ENCODE data around the gene DIP2B. TPM values are rescaled to one million over a fixed set of nuclear protein-coding genes. Genes with fewer than 3 reads are reported as not detected.

The DIP2B gene
- total and polyA plus RNA-seq, 2 of the 13 experiments (the other 11 are each of a cell fraction or from before 2014, with no cell fraction given): 32.1 to 35.8 TPM

DNA sequence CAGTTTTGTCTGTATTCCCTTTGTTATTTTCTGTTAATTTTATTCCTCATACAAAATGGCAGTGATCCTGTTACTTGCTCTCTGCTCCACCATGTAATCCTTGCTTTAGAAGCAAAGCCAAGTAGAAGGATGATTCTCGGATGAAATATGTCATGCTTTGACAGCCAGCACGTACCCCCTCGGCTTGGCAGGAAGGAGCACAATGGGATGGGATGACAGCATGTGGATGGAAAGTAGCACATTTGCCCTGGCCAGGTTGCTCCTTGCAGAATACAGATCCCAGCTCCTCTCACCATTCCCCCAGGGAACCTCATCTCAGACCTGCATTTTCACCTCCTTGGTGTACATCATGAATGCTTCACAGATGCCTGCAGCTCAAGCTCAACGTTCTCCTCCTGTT, 224.1 kb downstream of the DIP2B start (continued):
- TF ChIP-seq, protein P1, sequence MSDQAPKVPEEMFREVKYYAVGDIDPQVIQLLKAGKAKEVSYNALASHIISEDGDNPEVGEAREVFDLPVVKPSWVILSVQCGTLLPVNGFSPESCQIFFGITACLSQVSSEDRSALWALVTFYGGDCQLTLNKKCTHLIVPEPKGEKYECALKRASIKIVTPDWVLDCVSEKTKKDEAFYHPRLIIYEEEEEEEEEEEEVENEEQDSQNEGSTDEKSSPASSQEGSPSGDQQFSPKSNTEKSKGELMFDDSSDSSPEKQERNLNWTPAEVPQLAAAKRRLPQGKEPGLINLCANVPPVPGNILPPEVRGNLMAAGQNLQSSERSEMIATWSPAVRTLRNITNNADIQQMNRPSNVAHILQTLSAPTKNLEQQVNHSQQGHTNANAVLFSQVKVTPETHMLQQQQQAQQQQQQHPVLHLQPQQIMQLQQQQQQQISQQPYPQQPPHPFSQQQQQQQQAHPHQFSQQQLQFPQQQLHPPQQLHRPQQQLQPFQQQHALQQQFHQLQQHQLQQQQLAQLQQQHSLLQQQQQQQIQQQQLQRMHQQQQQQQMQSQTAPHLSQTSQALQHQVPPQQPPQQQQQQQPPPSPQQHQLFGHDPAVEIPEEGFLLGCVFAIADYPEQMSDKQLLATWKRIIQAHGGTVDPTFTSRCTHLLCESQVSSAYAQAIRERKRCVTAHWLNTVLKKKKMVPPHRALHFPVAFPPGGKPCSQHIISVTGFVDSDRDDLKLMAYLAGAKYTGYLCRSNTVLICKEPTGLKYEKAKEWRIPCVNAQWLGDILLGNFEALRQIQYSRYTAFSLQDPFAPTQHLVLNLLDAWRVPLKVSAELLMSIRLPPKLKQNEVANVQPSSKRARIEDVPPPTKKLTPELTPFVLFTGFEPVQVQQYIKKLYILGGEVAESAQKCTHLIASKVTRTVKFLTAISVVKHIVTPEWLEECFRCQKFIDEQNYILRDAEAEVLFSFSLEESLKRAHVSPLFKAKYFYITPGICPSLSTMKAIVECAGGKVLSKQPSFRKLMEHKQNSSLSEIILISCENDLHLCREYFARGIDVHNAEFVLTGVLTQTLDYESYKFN (CRISPR knock-in tag; conservative IDR thresholded peaks at IDR 0.05): no peak
- TF ChIP-seq ZNF570 (CRISPR knock-in tag; IDR thresholded peaks at IDR 0.05; ENCODE audit: borderline replicate concordance): no peak

DNA sequence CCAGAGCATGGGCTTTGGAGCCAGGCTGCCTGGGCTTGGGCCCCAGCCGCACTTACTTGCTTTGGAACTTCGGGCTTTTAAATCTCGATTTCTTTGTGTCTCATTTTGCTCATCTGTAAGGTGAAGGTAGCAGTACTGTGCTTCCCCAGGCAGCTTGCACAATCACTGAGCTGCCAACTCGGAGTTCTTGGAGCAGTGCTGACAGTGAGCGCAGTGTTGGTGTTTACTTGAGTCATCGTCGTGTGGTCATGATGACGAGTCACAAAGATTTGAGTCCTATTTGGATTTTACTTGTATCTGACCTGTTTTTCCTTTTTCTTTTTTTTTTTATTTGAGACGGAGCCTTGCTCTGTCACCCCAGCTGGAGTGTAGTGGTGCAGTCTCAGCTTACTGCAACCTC, 227.8 kb downstream of the DIP2B start:
- in situ Hi-C loops (cut with HindIII; ENCODE audit: extremely low pct_ligation_motif_present, low pct_unique_long_range_greater_than_20kb): no loop called here
- ATAC-seq: no peak
- CTCF ChIA-PET (ENCODE audit: low intra/inter-chr PET ratio, low total read pairs): no interaction called here

More for the DNA sequence above, 227.8 kb downstream of the DIP2B start:
- no TSS peak for BruUV-seq (replicated peaks)
- H2AFZ ChIP-seq (ENCODE audit: low read length): no peak overlapping the region
- H3K4me1 ChIP-seq (ENCODE audit: insufficient read depth, low read length): no peaks in the 10 kb centered on the region
- FAIRE-seq (no peak), DNase-seq (ENCODE audit: low spot score) (no peak)
- H3K4me3 ChIP-seq (replicated peaks in 1 of 3; ENCODE audit: insufficient read depth in 1 of 3, low read depth in 2 of 3, low read length in 3 of 3): no peak overlapping the region
- H3K27me3 ChIP-seq (ENCODE audit: control insufficient read depth in 1 of 2, insufficient read depth in 2 of 2, low read length in 2 of 2): no peaks in the 10 kb centered on the region; a peak in 1 of 5 replicates
- TF ChIP-seq MED1 (CRISPR knock-in tag; IDR thresholded peaks at IDR 0.05) (no peak), ZNF382 (CRISPR knock-in tag; IDR thresholded peaks at IDR 0.05; ENCODE audit: borderline replicate concordance) (no peak), HIVEP1 (CRISPR knock-in tag; IDR thresholded peaks at IDR 0.05) (no peak), ZSCAN30 (CRISPR knock-in tag; IDR thresholded peaks at IDR 0.05) (no peak), RCOR2 (CRISPR knock-in tag; IDR thresholded peaks at IDR 0.05) (no peak), TAF15 (IDR thresholded peaks at IDR 0.05; ENCODE audit: low read depth, low read length, poor library complexity, severe bottlenecking) (no peak), IKZF1 (IDR thresholded peaks at IDR 0.05) (no peak)
- TF ChIP-seq, protein P2, sequence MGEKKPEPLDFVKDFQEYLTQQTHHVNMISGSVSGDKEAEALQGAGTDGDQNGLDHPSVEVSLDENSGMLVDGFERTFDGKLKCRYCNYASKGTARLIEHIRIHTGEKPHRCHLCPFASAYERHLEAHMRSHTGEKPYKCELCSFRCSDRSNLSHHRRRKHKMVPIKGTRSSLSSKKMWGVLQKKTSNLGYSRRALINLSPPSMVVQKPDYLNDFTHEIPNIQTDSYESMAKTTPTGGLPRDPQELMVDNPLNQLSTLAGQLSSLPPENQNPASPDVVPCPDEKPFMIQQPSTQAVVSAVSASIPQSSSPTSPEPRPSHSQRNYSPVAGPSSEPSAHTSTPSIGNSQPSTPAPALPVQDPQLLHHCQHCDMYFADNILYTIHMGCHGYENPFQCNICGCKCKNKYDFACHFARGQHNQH (CRISPR knock-in tag; IDR thresholded peaks at IDR 0.05): no peak
- H3K9ac ChIP-seq (ENCODE audit: insufficient read depth, low read depth, low read length): no peak overlapping the region
- no peaks in the 10 kb centered on the region for H4K20me1 ChIP-seq (ENCODE audit: insufficient read depth, low read length)
- H3K9me3 ChIP-seq (ENCODE audit: low read length): no peaks in the 10 kb centered on the region
- H3K36me3 ChIP-seq (replicated peaks in 1 of 2; ENCODE audit: control insufficient read depth in 1 of 2, insufficient read depth in 2 of 2, low read length in 2 of 2): peaks cover 33 to 91% of the 10 kb centered on the region in 2 experiments
- POLR2A ChIA-PET: no interaction called here
- no peaks in the 10 kb centered on the region for H3K79me2 ChIP-seq (ENCODE audit: insufficient read depth, low read length)
- H3K4me2 ChIP-seq (ENCODE audit: low read depth, low read length): no peak overlapping the region
- H3K27ac ChIP-seq (ENCODE audit: extremely low read length, insufficient read depth, low read length): no peak overlapping the region
- intact Hi-C loops (cut with micrococcal nuclease; ENCODE audit: unreplicated experiment): loop anchor here (10.0 kb wide), 1 partner anchor 228 kb away; the partner anchor contains the start of gene DIP2B
- 94% methylated on average over 9 of the region's 9 CpGs for WGBS (ENCODE audit: low lambda C conversion rate)
